SU-DHL-6 (cell line): ENCODE measurements around the gene ZNF552.
"Not testable (repeated sequence)": the region's sequence is repeated elsewhere in the genome, so short reads cannot be mapped to it uniquely, and the experiment has no call there.

Experiments
- EZH2phosphoT487 ChIP-seq: fragments of 200-600 bp; sonication (generic), shearing (Covaris generic); conservative IDR thresholded peaks from 2 replicates; pipeline ENCODE4 v1.6.1; 2018; ENCODE audit warnings: mild to moderate bottlenecking, antibody characterized with exemption, low read length, moderate library complexity, mixed read lengths
- TF ChIP-seq, protein P1 (sequence below): fragments of 200-600 bp; sonication (generic); IDR thresholded peaks from one replicate; pipeline ENCODE4 v1.5.1; 2017; ENCODE audit warnings: antibody characterized with exemption, mild to moderate bottlenecking, low read length, moderate library complexity; ENCODE audit not compliant: insufficient read depth, poor library complexity, severe bottlenecking

- TF ChIP-seq, protein P1, sequence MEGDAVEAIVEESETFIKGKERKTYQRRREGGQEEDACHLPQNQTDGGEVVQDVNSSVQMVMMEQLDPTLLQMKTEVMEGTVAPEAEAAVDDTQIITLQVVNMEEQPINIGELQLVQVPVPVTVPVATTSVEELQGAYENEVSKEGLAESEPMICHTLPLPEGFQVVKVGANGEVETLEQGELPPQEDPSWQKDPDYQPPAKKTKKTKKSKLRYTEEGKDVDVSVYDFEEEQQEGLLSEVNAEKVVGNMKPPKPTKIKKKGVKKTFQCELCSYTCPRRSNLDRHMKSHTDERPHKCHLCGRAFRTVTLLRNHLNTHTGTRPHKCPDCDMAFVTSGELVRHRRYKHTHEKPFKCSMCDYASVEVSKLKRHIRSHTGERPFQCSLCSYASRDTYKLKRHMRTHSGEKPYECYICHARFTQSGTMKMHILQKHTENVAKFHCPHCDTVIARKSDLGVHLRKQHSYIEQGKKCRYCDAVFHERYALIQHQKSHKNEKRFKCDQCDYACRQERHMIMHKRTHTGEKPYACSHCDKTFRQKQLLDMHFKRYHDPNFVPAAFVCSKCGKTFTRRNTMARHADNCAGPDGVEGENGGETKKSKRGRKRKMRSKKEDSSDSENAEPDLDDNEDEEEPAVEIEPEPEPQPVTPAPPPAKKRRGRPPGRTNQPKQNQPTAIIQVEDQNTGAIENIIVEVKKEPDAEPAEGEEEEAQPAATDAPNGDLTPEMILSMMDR, result not testable (repeated sequence)
- not testable (repeated sequence) for TF ChIP-seq EZH2phosphoT487
Measured at GRCh38 chr19:57849666-57850473, 35.2 kb upstream of the ZNF552 start, which contains the start of gene ZNF587.
